Ovary (tissue), 3 donors: ENCODE measurements around the gene SWI5.

ENCODE experiments used
- EP300 ChIP-seq: sonication (generic); formaldehyde crosslinking; IDR thresholded peaks from one replicate; pipeline ENCODE4 v1.6.1; 2017; ENCODE audit warnings: antibody characterized with exemption
- POLR2A ChIP-seq: fragments of 450-650 bp; IDR thresholded peaks from one replicate; pipeline ENCODE4 v1.6.1; 2017; ENCODE audit warnings: antibody characterized with exemption, mild to moderate bottlenecking, moderate library complexity
- TF ChIP-seq, protein P1 (sequence below), 3 donors: fragments of 450-650 bp in 2 of 3; fragments of 200-600 bp in 1 of 3; IDR thresholded peaks; one replicate each; pipeline versions ENCODE4 v1.5.1 to v1.8.0; 2016 to 2022; ENCODE audit warnings: antibody characterized with exemption in 3 of 3, mild to moderate bottlenecking in 1 of 3
- donor health status: DM: no; HTN: no; CAD: no.

GRCh38 chr9:128297221-128297773 lies 21.2 kb downstream of the SWI5 start:
- TF ChIP-seq, protein P1, sequence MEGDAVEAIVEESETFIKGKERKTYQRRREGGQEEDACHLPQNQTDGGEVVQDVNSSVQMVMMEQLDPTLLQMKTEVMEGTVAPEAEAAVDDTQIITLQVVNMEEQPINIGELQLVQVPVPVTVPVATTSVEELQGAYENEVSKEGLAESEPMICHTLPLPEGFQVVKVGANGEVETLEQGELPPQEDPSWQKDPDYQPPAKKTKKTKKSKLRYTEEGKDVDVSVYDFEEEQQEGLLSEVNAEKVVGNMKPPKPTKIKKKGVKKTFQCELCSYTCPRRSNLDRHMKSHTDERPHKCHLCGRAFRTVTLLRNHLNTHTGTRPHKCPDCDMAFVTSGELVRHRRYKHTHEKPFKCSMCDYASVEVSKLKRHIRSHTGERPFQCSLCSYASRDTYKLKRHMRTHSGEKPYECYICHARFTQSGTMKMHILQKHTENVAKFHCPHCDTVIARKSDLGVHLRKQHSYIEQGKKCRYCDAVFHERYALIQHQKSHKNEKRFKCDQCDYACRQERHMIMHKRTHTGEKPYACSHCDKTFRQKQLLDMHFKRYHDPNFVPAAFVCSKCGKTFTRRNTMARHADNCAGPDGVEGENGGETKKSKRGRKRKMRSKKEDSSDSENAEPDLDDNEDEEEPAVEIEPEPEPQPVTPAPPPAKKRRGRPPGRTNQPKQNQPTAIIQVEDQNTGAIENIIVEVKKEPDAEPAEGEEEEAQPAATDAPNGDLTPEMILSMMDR (IDR thresholded peaks at IDR 0.05), result no peak
- TF ChIP-seq POLR2A (no peak), EP300 (no peak)
